Right lobe of liver (tissue), 6 donors: ENCODE measurements around the gene PDIK1L. TPM values are rescaled to one million over a fixed set of nuclear protein-coding genes. Genes with fewer than 3 reads are reported as not detected.

Source experiments
- ATAC-seq, 4 donors: fragments of 200-7000 bp; cut with Tn5 transposase; one replicate each; pipeline ENCODE4 v1.9.1; 2020; ENCODE audit warnings: mild to moderate bottlenecking in 4 of 4, moderate library complexity in 4 of 4
- DNase-seq, 3 donors: peaks; one replicate each; pipeline ENCODE4 v3.0.0-alpha.2; 2020
- H3K27ac ChIP-seq, 3 donors: fragments of 200-600 bp; one replicate each; pipeline ENCODE4 v1.8.0; 2022
- H3K27me3 ChIP-seq, 2 donors: fragments of 200-600 bp; one replicate each; pipeline ENCODE4 v1.8.0; 2022
- H3K36me3 ChIP-seq, 4 donors: fragments of 200-600 bp; sonication (generic) in 1 of 4; one replicate each; pipeline versions ENCODE4 v1.5.1 to v1.8.0; 2017 to 2022; ENCODE audit warnings: control low read depth in 1 of 4
- H3K4me1 ChIP-seq, 4 donors: fragments of 200-600 bp; sonication (generic) in 1 of 4; one replicate each; pipeline versions ENCODE4 v1.5.1 to v1.8.0; 2017 to 2022; ENCODE audit warnings: control low read depth in 1 of 4
- H3K4me3 ChIP-seq, 3 donors: fragments of 200-600 bp; one replicate each; pipeline ENCODE4 v1.8.0; 2022
- H3K9me3 ChIP-seq, 4 donors: fragments of 200-600 bp; sonication (generic) in 1 of 4; one replicate each; pipeline versions ENCODE4 v1.5.1 to v1.8.0; 2017 to 2022; ENCODE audit warnings: control low read depth in 1 of 4
- POLR2A ChIP-seq: fragments of 450-650 bp; IDR thresholded peaks from one replicate; pipeline ENCODE4 v1.6.1; 2017; ENCODE audit warnings: antibody characterized with exemption, mild to moderate bottlenecking
- WGBS: methylation state at CpG from one replicate; pipeline ENCODE4 v1.1.6; 2018; ENCODE audit warnings: low coverage, low lambda C conversion rate; ENCODE audit not compliant: insufficient coverage; ENCODE audit errors: missing lambda C conversion rate; 5-methylcytosine and 5-hydroxymethylcytosine counted together
- intact Hi-C, 2 donors: fragments of 100-400 bp; cut with DNase I; formaldehyde crosslinking; loops; one replicate each; pipeline versions ENCODE4 v1.11.2 to v1.14.1; 2022
- total RNA-seq, 6 experiments: library from RNA; depleted of rRNA in 2 of 6; stranded (reverse); fragments of >200 nt in 2 of 6; fragmentation: NEBNext Ultra II Directional in 3 of 6; extraction: Animal tissue kit (Norgen Biotek cat#: 25700) in 3 of 6; gene quantifications; one replicate each; pipeline versions ENCODE4 v1.1.0 to v1.2.4, GENCODE V29; 2016 to 2023
- TF ChIP-seq, protein P1 (sequence below), 4 donors: fragments of 200-600 bp in 3 of 4; fragments of 450-650 bp in 1 of 4; IDR thresholded peaks; one replicate each; pipeline versions ENCODE4 v1.5.1 to v1.8.0; 2016 to 2022; ENCODE audit warnings: antibody characterized with exemption in 4 of 4, mild to moderate bottlenecking in 2 of 4
- donor health status: DM: no; HTN: yes; CAD: no.
- donor health status: DM: no; HTN: no; CAD: no.
- donor health status: DM: no; HTN: no; CAD: no.
- donor health status: DM: no; HTN: yes; CAD: no.
- donor health status: DM: no; HTN: yes; CAD: no.

The PDIK1L gene
- total RNA-seq, 6 experiments from 2014 or later: 3.8 to 7.5 (median 5.1) TPM

DNA sequence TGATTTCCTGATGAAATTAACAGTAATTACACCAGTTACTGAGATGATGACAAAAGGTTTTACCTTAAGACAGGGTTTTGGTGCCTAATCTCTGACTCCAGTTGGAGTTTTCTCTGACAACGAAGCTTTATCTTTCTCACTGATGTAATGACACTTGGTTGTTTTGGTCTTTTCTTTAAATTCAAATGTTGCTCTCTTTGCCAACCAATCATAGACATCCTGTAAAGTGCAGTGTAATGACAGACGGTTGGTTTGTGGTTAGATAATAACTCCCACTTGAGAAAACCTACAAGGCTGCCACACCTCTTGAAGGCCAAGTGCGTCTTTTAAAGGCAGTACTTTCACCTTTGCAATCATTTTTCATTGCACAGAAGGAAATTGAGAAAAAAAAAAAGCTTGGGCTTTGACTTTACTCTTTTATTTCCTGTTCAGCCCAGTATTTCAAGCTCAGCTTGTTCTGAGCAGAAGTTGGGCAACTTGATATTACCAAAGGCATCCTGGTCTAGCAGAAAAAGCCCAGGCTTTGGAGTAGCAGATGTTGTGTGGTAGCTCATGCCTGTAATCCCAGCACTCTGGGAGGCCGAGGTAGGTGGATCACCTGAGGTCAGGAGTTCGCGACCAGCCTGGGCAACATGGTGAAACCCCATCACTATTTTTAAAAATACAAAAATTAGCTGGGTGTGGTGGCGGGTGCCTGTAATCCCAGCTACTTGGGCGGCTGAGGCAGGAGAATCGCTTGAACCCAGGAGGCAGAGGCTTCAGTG lies 14.9 kb downstream of the PDIK1L start:
- Histone ChIP-seq H3K4me3 (no peak overlapping the region), H3K4me1 (peaks cover 0 to 38% (median 5%) of the 10 kb centered on the region in 4 donors), H3K27ac (peak overlapping the region in 2 of 3 donors; percentile 9 to 29), H3K27me3 (no peaks in the 10 kb centered on the region), H3K36me3 (no peaks in the 10 kb centered on the region), H3K9me3 (no peaks in the 10 kb centered on the region)
- peak; percentile 38 to 61 (median 60) for ATAC-seq
- 63% methylated on average over 9 of the region's 9 CpGs for WGBS
- intact Hi-C loops: no loop called here
- TF ChIP-seq POLR2A: no peak
- TF ChIP-seq, protein P1, sequence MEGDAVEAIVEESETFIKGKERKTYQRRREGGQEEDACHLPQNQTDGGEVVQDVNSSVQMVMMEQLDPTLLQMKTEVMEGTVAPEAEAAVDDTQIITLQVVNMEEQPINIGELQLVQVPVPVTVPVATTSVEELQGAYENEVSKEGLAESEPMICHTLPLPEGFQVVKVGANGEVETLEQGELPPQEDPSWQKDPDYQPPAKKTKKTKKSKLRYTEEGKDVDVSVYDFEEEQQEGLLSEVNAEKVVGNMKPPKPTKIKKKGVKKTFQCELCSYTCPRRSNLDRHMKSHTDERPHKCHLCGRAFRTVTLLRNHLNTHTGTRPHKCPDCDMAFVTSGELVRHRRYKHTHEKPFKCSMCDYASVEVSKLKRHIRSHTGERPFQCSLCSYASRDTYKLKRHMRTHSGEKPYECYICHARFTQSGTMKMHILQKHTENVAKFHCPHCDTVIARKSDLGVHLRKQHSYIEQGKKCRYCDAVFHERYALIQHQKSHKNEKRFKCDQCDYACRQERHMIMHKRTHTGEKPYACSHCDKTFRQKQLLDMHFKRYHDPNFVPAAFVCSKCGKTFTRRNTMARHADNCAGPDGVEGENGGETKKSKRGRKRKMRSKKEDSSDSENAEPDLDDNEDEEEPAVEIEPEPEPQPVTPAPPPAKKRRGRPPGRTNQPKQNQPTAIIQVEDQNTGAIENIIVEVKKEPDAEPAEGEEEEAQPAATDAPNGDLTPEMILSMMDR (IDR thresholded peaks at IDR 0.05): no peak
- no peak for DNase-seq

DNA sequence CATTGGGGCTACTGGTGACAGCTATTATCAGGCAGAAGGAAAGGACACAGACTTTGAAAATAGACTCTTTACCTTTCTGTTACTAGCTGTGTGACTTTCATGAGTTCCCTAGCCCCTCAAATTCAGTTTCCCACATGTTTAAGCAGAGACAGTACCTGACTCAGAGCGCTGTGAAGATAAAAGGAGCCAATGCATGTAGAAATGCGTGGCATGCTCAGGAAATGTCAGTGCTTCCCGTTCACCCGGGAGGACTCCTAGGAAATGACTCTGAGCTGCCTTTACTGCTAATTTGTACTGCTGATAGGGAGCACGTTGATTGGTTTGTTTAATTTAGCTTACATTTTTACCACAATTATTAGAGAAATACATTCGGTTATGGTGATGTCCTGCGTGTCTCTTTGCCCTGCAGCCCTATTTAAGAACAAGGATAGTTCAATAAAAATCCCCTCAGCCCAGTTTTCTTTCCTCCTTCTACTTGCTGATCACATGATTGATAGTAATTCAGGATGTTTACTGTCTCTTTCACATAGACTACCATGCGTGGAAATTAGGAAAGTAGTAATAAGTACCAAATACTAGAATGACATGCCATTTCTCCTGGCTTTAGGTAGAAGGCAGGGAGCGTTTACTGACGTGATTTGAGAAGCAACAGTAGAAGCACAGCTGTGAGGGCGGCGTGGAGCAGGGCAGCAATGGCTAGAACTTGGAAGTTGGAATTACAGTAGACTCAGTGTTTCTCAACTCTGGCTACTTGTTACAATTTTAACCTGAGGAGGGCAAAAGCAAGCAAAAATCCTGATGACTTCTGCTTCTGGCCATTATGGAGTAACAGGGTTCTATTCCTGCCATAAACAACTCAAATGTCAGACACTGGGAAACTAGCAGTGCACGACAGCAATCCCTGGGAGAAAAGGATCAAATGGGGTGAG lies 15.9 kb downstream of the PDIK1L start:
- WGBS: 44% methylated on average over 13 of the region's 13 CpGs

DNA sequence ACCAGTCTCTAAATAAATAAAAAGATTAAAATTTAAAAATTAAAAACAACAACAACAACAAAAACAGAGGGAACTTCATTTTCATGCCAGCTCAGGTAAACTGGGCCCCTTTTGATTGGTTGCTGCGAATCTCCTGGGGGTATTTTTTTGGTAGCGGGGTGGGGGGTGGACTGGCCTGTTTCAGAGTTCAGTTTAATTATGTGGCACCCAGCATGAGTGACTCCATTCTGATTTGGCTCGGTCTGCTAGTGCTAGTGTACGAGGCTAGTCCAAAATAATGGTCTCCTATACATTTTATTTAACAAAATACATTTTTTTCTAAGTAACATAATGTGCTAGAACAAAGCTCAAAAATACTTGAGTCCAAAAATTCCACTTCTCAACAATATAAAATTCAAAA lies 18.2 kb downstream of the PDIK1L start:
- Histone ChIP-seq H3K27me3 (no peaks in the 10 kb centered on the region), H3K36me3 (no peaks in the 10 kb centered on the region), H3K4me1 (peaks cover 0 to 30% (median 3%) of the 10 kb centered on the region in 4 donors), H3K4me3 (no peak overlapping the region), H3K27ac (no peak overlapping the region), H3K9me3 (no peaks in the 10 kb centered on the region)
- intact Hi-C loops: no loop called here
- TF ChIP-seq, protein P1 (IDR thresholded peaks at IDR 0.05): no peak
- TF ChIP-seq POLR2A: no peak
- DNase-seq (no peak), ATAC-seq (no peak)
- 87% methylated on average over 4 of the region's 4 CpGs for WGBS

More for the DNA sequence above, 15.9 kb downstream of the PDIK1L start:
- TF ChIP-seq, protein P1 (IDR thresholded peaks at IDR 0.05): no peak
- no peak for TF ChIP-seq POLR2A
- ATAC-seq (peak in 3 of 4 donors; percentile 24 to 33 (median 27)), DNase-seq (no peak)
- Histone ChIP-seq H3K9me3 (no peaks in the 10 kb centered on the region), H3K4me1 (peaks cover 0 to 34% (median 5%) of the 10 kb centered on the region in 4 donors), H3K27ac (peak overlapping the region in 1 of 3 donors; percentile 29), H3K27me3 (no peaks in the 10 kb centered on the region), H3K36me3 (no peaks in the 10 kb centered on the region), H3K4me3 (no peak overlapping the region)
- intact Hi-C loops: no loop called here

DNA sequence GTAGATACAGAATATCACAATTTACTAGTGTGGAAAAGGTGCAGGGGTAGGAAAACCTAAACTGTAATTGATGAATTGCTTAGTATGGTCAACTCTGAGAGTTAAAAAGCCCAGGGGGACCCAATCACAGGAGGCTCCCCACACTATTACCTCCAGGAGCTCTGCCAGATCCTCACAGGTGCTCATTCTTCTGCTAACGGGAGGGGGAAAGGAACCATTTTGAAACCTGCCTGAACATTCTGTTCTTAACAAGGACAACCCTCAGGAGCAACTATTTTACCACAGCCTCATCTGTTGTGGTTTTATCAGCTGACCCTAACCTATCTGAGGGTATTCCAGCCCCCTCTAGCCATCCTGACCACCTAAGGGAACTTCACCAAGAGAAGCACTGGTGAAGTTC lies 19.1 kb downstream of the PDIK1L start:
- H3K27me3 ChIP-seq: no peaks in the 10 kb centered on the region
- intact Hi-C loops: no loop called here
- H3K4me1 ChIP-seq: peaks cover 0 to 23% (median 0%) of the 10 kb centered on the region in 4 donors
- no peak overlapping the region for H3K27ac ChIP-seq
- no peaks in the 10 kb centered on the region for H3K36me3 ChIP-seq
- no peak for DNase-seq
- no peaks in the 10 kb centered on the region for H3K9me3 ChIP-seq
- ATAC-seq: no peak
- no peak overlapping the region for H3K4me3 ChIP-seq
- no CpG with 5 or more reads among the region's 1 CpG for WGBS
- TF ChIP-seq, protein P1 (IDR thresholded peaks at IDR 0.05): no peak
- no peak for TF ChIP-seq POLR2A
